ENCODE results near the gene LIN7B. TPM values are rescaled to one million over a fixed set of nuclear protein-coding genes. Genes with fewer than 3 reads are reported as not detected.
A peak's percentile ranks its signal among the peaks of the same experiment; 100 is the strongest.
"Not testable (repeated sequence)": the region's sequence is repeated elsewhere in the genome, so short reads cannot be mapped to it uniquely, and the experiment has no call there.

LIN7B gene
- 2.7 TPM for total RNA-seq

DNA sequence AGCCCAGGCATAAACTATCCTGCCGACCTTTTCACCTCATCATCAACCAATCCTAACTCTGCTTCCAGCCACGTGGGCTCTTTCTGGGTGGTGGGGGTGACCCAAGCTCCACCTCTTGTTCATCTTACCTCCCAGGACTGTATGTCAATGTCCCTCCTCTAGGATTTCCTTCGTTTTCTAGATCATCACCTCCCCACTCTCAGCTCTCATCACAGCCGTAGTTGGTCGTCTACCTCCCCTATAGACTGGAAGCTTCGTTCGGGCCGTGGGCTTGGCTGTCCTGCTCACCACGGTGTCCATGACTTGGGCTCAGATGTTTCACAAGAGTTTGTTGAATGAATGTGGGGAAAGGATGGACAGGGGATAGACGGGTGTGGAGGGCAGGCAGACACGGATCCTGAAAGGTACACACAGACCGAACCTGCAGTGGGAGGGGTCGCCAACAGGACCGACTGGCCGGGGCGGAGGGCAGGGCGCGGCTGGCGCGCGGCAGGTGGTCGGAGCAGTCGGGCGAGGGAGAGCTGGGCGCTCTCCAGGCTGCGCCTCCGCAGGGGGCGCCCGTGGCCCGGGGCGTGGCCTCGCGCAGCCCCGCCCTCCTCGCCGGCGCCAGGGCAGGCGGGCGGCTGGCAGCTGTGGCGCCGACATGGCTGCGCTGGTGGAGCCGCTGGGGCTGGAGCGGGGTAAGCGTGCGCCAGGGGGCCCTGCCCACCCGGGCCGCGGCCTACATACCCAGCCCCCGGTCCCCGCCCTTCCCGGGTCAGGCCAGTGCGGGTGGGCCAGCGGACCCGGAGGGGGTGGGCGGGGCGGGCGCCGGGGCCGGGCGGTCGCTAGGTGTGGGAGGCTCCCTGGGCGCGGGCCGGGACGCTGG, at the start of gene LIN7B:
LIN7B (plus strand) TSS at position 609 of the 868 bp plus-strand sequence; CDS start at position 644, 35 bp downstream.
- peak; percentile 69 to 81 (median 80) for DNase-seq (ENCODE audit: low read depth in 2 of 3, low spot score in 2 of 3)

GRCh38 chr19:49064768-49065611, 49.2 kb upstream of the LIN7B start, which contains the start of gene NTF4:
NTF4 (minus strand) TSS chr19:49064818; CDS start chr19:49061997, 2,821 bp downstream.
- DNase-seq (ENCODE audit: low read depth in 2 of 3, low spot score in 2 of 3), result no peak

DNA sequence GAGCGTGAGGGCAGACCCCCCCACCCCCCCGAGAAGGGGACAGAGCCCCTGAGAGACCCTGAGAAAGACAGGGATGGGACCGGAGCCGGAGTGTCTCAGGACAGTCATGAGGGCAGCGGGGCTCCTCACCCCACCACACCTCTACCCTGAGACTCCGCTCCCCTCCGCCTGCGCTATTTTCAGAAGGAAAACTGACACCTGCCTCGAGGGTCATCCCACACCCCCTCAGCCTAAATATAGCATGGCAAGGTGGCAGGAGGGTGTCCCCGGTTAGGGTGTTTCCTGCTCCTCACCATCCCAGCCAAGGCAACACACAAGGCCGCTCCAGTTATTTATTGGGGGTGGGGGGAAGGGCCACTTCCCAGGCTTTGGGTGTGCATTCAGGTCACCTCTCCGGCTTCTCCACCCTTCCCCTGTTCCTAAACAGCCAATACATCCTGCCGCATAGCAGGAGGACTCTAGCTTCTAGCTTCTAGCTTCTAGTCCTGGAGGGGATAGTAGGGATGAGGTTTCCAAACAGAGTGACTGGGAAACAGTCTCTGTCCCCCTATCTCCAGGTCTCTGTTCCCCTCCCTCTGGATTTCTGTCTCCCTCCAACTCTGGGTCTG, 48.2 kb upstream of the LIN7B start:
- DNase-seq (ENCODE audit: low read depth in 2 of 3, low spot score in 2 of 3), result no peak

GRCh38 chr19:49067554-49067953, 46.6 kb upstream of the LIN7B start:
- no peak for DNase-seq (ENCODE audit: low read depth in 2 of 3, low spot score in 2 of 3)

DNA sequence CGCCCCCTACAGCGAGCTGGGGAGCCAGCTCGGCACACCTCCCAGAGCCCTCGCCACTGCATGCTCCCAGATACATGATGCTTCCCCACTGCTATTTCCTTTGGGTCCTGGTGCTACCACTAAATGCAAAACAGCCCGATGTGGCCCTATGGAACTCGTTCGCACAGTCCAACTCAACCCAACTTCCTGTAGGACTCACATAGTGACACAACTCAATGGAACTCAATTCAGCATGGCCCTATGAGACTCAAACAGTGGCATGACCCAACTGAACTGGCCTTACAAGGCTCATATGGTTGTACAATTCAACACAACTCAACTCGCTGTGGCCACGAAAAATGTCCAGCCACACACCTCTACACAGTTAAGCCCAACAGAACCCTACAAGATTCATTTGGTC, 45.1 kb upstream of the LIN7B start:
- DNase-seq (ENCODE audit: low read depth in 2 of 3, low spot score in 2 of 3), result no peak

DNA sequence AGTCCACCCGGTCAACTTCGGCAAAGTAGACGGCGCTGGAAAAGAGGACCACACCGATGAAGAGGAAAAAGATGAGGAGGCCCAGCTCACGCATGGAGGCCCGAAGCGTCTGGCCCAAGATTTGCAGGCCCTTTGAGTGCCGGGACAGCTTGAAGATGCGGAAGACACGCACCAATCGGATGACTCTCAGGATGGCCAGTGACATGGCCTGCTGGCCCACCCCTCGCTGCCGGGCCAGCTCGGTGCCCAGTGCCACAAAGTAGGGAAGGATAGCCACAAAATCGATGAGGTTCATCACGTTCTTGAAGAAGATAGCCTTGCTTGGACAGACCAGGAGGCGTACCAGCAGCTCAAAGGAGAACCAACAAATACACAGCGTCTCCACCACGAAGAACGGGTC, 43.8 kb upstream of the LIN7B start:
- no peak for DNase-seq (ENCODE audit: low read depth in 2 of 3, low spot score in 2 of 3)

DNA sequence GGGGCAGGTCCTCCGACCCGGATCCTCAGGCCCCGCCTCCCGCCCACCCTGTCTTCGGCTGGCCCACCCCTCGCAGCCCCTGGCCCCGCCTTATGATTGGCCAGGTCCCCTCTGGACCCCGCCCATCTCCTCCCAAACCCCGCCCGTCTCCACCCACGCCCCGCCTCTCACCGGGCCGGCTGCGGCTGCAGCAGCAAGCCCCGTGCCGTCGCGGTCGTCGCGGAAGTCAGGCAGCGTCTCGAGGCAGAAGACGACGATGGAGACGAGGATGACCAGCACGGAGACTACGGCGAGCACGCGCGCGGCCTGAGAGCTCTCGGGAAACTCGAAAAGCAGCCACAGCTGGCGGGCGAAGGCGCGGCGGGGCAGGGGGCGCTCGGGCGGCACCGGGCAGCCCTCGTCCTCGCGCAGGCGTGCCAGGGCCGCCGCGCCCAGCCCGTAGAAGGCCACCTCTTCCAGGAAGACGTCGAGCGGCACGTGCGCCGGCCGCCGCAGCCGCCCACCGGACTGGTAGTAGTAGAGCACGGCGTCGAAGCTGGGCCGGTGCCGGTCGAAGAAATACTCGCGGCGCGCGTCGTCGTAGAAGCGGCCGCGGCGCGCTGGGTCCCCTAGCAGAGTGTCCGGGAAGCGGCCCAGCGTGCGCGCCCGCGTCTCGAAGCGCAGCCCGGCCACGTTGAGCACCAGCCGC, 42.2 kb upstream of the LIN7B start:
- peak in 1 of 3 donors; percentile 25 for DNase-seq (ENCODE audit: low read depth in 2 of 3, low spot score in 2 of 3)

GRCh38 chr19:49073514-49074378, 40.4 kb upstream of the LIN7B start:
- DNase-seq (ENCODE audit: low read depth in 2 of 3, low spot score in 2 of 3), result no peak

DNA sequence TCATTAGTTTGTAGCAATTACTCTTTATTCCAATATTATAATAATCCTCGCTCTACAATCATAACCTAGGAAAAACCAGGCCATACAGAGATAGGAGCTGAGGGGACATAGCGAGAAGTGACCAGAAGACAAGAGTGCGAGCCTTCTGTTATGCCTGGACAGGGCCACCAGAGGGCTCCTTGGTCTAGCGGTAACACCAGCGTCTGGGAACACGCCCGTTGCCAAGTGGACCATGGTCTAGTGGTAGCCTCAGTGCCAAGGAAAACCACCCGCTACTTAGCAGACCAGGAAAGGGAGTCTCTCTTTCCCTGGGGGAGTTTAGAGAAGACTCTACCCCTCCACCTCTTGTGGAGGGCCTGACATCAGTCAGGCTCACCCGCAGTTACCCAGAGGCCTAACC, 39.3 kb upstream of the LIN7B start:
- not testable (repeated sequence) for DNase-seq (ENCODE audit: low read depth in 2 of 3, low spot score in 2 of 3)

DNA sequence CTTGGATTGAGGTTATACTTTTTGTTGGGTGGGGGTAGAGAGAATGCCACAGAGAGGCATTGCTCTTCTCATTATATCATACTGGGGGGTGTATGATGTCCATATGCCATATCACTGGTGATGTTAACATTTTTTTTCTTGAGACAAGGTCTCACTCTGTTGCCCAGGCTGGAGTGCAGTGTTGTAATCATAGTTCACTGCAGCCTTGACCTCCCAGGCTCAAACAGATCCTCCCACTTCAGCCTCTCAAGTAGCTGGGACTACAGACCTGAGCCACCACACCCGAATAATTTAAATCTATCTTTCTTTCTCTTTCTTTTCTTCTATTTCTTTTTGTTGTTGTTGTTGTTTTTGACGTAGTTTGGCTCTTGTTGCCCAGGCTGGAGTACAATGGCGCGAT, 33.8 kb upstream of the LIN7B start:
- DNase-seq (ENCODE audit: low read depth in 2 of 3, low spot score in 2 of 3), result no peak

- DNase-seq (ENCODE audit: low read depth in 2 of 3, low spot score in 2 of 3), result no peak
These were observed 32.9 kb upstream of the LIN7B start for GRCh38 chr19:49081273-49081672.

GRCh38 chr19:49084206-49085019, 29.8 kb upstream of the LIN7B start:
- DNase-seq (ENCODE audit: low read depth in 2 of 3, low spot score in 2 of 3), result no peak

- peak; percentile 99 to 100 (median 100) for DNase-seq (ENCODE audit: low read depth in 2 of 3, low spot score in 2 of 3)
These were observed 28.9 kb upstream of the LIN7B start, which contains the start of gene SNRNP70 for GRCh38 chr19:49085020-49085867. SNRNP70 (plus strand) TSS chr19:49085451; CDS start chr19:49086415, 964 bp downstream.

- DNase-seq (ENCODE audit: low read depth in 2 of 3, low spot score in 2 of 3), result no peak
These were observed 28.3 kb upstream of the LIN7B start for GRCh38 chr19:49085868-49086232.

GRCh38 chr19:49086296-49086695, 27.9 kb upstream of the LIN7B start:
- DNase-seq (ENCODE audit: low read depth in 2 of 3, low spot score in 2 of 3), result no peak

- no peak for DNase-seq (ENCODE audit: low read depth in 2 of 3, low spot score in 2 of 3)
These were observed 22.7 kb upstream of the LIN7B start for GRCh38 chr19:49091391-49092038.

- no peak for DNase-seq (ENCODE audit: low read depth in 2 of 3, low spot score in 2 of 3)
These were observed 21.5 kb upstream of the LIN7B start for GRCh38 chr19:49092686-49093085.
